Nephron (organoid): ENCODE results near the gene CCDC33.
A peak's percentile ranks its signal among the peaks of the same experiment; 100 is the strongest.

ENCODE experiments used
- H3K27ac Mint-ChIP-seq, 3 experiments: 2 replicates each; pipeline ENCODE4 v1.8.0; 2020; ENCODE audit warnings: mixed read lengths in 3 of 3, mild to moderate bottlenecking in 2 of 3, moderate library complexity in 1 of 3
- H3K27me3 Mint-ChIP-seq: 2 replicates; pipeline ENCODE4 v1.8.0; 2021; ENCODE audit warnings: low read depth, mild to moderate bottlenecking, moderate library complexity, mixed read lengths
- H3K36me3 Mint-ChIP-seq: 2 replicates; pipeline ENCODE4 v1.8.0; 2020; ENCODE audit warnings: low read depth, mixed read lengths
- H3K4me1 Mint-ChIP-seq: 2 replicates; pipeline ENCODE4 v1.8.0; 2020; ENCODE audit warnings: mixed read lengths
- H3K4me3 Mint-ChIP-seq, 3 experiments: 2 replicates each; pipeline ENCODE4 v1.8.0; 2020; ENCODE audit warnings: mild to moderate bottlenecking in 3 of 3, mixed read lengths in 3 of 3, moderate library complexity in 2 of 3
- H3K9me3 Mint-ChIP-seq: 2 replicates; pipeline ENCODE4 v1.8.0; 2020; ENCODE audit warnings: mixed read lengths
- TF ChIP-seq, protein P1 (sequence below), 3 experiments: fragments of 200-600 bp; sonication (generic); IDR thresholded peaks; one replicate each; pipeline ENCODE4 v1.5.0; 2021; ENCODE audit warnings: antibody characterized with exemption in 3 of 3; ENCODE audit not compliant: unreplicated experiment in 3 of 3

The CCDC33 gene

DNA sequence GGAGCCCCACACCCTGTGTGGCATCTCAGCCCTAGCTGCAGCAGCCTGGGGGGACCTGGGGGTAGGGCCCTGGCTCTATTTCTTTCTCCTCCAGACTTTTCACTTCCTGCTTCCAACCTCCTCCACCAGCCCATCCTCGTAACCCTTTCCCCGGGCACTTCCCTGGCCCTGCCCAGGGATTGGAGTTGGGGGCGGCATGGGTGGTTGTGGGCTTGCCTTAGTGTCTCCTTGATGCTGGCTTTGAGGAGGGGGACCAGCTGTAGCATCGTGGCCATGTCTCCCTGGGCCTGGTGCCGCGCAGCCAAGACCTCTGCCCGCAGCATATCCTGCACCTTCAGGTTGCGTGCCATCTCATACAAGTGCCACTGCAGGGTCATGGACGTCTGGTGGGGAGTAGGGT is 103.2 kb downstream of the CCDC33 start:
- Mint-ChIP-seq H3K27ac (no peak overlapping the region), H3K4me3 (no peak overlapping the region), H3K36me3 (no peaks in the 10 kb centered on the region), H3K4me1 (no peaks in the 10 kb centered on the region), H3K27me3 (peaks cover 4% of the 10 kb centered on the region), H3K9me3 (no peaks in the 10 kb centered on the region)
- TF ChIP-seq, protein P1, sequence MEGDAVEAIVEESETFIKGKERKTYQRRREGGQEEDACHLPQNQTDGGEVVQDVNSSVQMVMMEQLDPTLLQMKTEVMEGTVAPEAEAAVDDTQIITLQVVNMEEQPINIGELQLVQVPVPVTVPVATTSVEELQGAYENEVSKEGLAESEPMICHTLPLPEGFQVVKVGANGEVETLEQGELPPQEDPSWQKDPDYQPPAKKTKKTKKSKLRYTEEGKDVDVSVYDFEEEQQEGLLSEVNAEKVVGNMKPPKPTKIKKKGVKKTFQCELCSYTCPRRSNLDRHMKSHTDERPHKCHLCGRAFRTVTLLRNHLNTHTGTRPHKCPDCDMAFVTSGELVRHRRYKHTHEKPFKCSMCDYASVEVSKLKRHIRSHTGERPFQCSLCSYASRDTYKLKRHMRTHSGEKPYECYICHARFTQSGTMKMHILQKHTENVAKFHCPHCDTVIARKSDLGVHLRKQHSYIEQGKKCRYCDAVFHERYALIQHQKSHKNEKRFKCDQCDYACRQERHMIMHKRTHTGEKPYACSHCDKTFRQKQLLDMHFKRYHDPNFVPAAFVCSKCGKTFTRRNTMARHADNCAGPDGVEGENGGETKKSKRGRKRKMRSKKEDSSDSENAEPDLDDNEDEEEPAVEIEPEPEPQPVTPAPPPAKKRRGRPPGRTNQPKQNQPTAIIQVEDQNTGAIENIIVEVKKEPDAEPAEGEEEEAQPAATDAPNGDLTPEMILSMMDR (IDR thresholded peaks at IDR 0.05; ENCODE audit: unreplicated experiment in 3 of 3) = no peak

DNA sequence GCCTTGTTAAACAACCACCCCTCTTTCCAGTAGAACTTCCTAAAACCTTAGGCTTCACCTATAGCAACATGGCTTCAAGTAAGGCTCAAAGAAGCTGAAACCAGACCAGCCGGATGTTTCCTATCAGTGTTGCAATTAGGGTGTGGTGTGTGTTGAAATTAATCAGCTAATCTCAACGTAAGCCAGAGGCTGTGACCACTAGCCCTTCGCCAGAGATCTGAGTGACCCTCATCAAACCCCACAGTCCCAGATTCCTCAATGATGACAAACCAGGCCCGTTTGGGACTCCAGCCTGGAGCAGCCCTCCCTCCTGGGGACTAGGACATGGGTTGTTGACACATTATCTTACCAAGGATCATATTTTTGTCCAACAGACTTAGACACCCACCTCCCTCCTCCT is 104.0 kb downstream of the CCDC33 start:
- no peak overlapping the region for H3K4me3 Mint-ChIP-seq

DNA sequence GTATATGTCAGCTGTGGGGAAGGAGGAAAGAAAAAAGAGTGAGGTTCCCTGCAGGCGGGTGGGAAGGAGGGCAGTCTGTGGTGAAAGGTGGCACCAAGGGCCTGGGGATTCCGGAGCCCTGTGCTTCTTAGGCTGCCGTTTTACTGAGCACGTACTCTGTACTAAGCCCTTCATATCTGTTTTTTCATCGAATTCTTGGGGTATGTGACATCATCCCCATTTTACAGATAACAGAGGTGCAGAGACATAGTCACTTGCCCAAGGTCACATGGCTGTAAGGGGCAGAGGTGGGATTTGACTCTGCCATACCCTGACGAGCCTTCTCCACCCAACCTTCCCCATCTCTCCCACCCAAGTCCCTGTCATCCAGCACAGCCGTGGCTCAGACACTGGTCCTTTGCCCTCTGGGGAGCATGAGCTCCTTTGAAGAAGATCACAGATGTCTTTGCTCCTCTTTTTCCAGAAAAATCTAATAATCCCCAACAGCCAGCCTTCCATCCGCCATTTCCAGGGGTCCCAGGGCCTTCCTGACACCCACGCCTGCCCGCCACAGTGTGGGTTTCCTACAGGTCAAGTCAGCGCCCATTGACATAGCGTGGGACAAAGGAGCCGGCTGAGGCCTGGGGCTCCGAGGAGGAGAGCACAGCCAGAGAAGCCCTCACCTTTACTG is 107.1 kb downstream of the CCDC33 start:
- TF ChIP-seq, protein P1 (IDR thresholded peaks at IDR 0.05; ENCODE audit: unreplicated experiment in 3 of 3) = no peak
- Mint-ChIP-seq H3K27ac (no peak overlapping the region), H3K4me1 (no peaks in the 10 kb centered on the region), H3K9me3 (no peaks in the 10 kb centered on the region), H3K27me3 (peaks cover 7% of the 10 kb centered on the region), H3K36me3 (no peaks in the 10 kb centered on the region), H3K4me3 (no peak overlapping the region)

More for the DNA sequence above, 104.0 kb downstream of the CCDC33 start:
- Mint-ChIP-seq H3K36me3 (no peaks in the 10 kb centered on the region), H3K27ac (no peak overlapping the region), H3K9me3 (no peaks in the 10 kb centered on the region), H3K4me1 (no peaks in the 10 kb centered on the region), H3K27me3 (peaks cover 4% of the 10 kb centered on the region)
- TF ChIP-seq, protein P1 (IDR thresholded peaks at IDR 0.05; ENCODE audit: unreplicated experiment in 3 of 3) = no peak

DNA sequence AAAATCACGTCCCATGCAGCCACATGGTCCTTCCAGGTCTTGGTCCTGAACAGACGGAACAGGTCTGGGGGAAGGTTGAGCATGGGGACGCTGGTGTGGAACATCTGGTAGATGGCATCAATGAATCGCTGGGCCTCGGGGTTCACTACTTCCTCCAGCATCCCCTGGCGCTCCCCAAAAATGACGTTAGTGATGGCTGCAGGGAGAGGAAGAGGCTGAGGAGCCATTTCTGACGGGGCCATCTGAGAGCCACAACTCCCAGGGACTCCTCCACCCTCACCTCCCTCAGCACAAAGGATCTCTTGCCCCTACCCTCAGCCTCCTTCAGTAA is 107.6 kb downstream of the CCDC33 start:
- no peak overlapping the region for H3K27ac Mint-ChIP-seq
- TF ChIP-seq, protein P1 (IDR thresholded peaks at IDR 0.05; ENCODE audit: unreplicated experiment in 3 of 3) = no peak
- H3K4me1 Mint-ChIP-seq = no peaks in the 10 kb centered on the region
- H3K36me3 Mint-ChIP-seq = no peaks in the 10 kb centered on the region
- H3K9me3 Mint-ChIP-seq = no peaks in the 10 kb centered on the region
- H3K27me3 Mint-ChIP-seq = peaks cover 9% of the 10 kb centered on the region
- no peak overlapping the region for H3K4me3 Mint-ChIP-seq

DNA sequence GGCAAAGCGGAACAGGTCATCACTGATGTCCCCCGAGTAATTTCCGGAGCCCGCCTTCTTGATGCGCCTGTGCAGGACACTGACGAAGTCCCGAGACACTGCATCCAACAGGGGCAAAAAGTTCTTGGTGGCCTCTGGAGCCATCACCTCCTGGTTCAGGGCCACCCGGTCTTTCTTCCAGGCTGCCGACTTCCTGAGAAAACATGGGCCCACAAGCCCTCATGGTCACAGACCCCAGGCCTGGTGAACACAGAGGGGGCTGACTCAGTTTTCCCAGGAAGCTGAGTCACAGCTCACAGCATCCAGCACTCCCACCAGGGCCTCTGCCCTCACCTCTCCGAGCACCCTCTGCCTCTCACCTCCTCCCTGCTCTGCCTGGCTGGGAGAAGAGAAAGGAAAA is 108.9 kb downstream of the CCDC33 start:
- Mint-ChIP-seq H3K27me3 (peaks cover 8% of the 10 kb centered on the region), H3K4me3 (no peak overlapping the region), H3K9me3 (no peaks in the 10 kb centered on the region), H3K36me3 (no peaks in the 10 kb centered on the region), H3K27ac (peak overlapping the region in 1 of 3 experiments; percentile 16), H3K4me1 (no peaks in the 10 kb centered on the region)
- TF ChIP-seq, protein P1 (IDR thresholded peaks at IDR 0.05; ENCODE audit: unreplicated experiment in 3 of 3) = no peak

DNA sequence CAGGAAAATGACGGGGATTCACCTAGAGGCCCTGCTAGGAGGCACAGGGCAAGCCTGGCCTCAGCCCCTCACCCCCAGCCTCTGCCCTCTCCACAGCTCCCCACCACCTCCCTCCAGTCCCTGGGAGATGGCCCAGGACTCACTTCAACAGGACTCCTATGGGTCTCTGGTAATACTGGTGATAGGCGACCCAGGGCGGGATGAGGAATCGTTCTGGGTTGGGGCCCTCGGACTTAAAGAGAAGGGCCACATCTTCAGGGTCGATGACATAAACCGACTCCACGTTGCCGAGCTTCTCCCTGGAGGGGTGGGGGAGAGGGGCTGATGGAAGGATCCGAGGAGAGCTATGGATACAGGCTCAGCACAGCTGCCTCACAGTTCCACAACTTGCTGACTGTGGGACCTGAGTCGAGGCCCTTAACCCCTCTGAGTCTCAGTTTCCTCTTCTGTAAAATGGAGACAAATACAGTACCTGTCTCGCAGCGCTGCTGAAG is 111.7 kb downstream of the CCDC33 start:
- no peaks in the 10 kb centered on the region for H3K36me3 Mint-ChIP-seq
- TF ChIP-seq, protein P1 (IDR thresholded peaks at IDR 0.05; ENCODE audit: unreplicated experiment in 3 of 3) = no peak
- peaks cover 5% of the 10 kb centered on the region for H3K27me3 Mint-ChIP-seq
- no peak overlapping the region for H3K4me3 Mint-ChIP-seq
- no peaks in the 10 kb centered on the region for H3K4me1 Mint-ChIP-seq
- peaks cover 2% of the 10 kb centered on the region for H3K9me3 Mint-ChIP-seq
- no peak overlapping the region for H3K27ac Mint-ChIP-seq
